Hepatocyte (in vitro differentiated cells): ENCODE results near the gene CCL3.

Source experiments
- EZH2 ChIP-seq: fragments of 200-600 bp; sonication (generic); IDR thresholded peaks from 2 replicates; pipeline ENCODE4 v1.6.1; 2016; ENCODE audit warnings: antibody characterized with exemption, mild to moderate bottlenecking, borderline replicate concordance
- EZH2phosphoT487 ChIP-seq: fragments of 200-600 bp; sonication (generic); IDR thresholded peaks from one replicate; pipeline ENCODE4 v1.6.1; 2018; ENCODE audit warnings: antibody characterized with exemption, mild to moderate bottlenecking, low read depth, moderate library complexity; ENCODE audit not compliant: unreplicated experiment, severe bottlenecking
- TF ChIP-seq, protein P1 (sequence below): fragments of 200-600 bp; sonication (generic); IDR thresholded peaks from 2 replicates; pipeline ENCODE4 v1.5.1; 2016; ENCODE audit warnings: antibody characterized with exemption, mild to moderate bottlenecking; ENCODE audit not compliant: poor library complexity

- TF ChIP-seq, protein P1, sequence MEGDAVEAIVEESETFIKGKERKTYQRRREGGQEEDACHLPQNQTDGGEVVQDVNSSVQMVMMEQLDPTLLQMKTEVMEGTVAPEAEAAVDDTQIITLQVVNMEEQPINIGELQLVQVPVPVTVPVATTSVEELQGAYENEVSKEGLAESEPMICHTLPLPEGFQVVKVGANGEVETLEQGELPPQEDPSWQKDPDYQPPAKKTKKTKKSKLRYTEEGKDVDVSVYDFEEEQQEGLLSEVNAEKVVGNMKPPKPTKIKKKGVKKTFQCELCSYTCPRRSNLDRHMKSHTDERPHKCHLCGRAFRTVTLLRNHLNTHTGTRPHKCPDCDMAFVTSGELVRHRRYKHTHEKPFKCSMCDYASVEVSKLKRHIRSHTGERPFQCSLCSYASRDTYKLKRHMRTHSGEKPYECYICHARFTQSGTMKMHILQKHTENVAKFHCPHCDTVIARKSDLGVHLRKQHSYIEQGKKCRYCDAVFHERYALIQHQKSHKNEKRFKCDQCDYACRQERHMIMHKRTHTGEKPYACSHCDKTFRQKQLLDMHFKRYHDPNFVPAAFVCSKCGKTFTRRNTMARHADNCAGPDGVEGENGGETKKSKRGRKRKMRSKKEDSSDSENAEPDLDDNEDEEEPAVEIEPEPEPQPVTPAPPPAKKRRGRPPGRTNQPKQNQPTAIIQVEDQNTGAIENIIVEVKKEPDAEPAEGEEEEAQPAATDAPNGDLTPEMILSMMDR = no peak
- TF ChIP-seq EZH2phosphoT487 (no peak), EZH2 (no peak)
Observed at GRCh38 chr17:36120221-36120620, 30.3 kb upstream of the CCL3 start.
